Activated T-helper 1 cell treated with anti-CD3 and anti-CD28 coated beads, Interleukin-12 subunit alpha, Interleukin-12 subunit beta, Interleukin-2, Interleukin-4 antibody, amounts not matched to agents 30 ng/mL and 10 ng/mL and 1 ng/mL, durations not matched to agents 14 hours and 24 hours and 36 hours (primary cell): ENCODE measurements around the gene COL23A1. TPM values are rescaled to one million over a fixed set of nuclear protein-coding genes. Genes with fewer than 3 reads are reported as not detected.

Experiments used
- DNase-seq: peaks from one replicate; pipeline ENCODE4 v3.0.0; 2021; ENCODE audit warnings: low spot score
- H3K27ac Mint-ChIP-seq: one replicate; pipeline ENCODE4 v1.8.0; 2021; ENCODE audit warnings: mild to moderate bottlenecking, mixed read lengths
- H3K27me3 Mint-ChIP-seq: one replicate; pipeline ENCODE4 v1.8.0; 2022; ENCODE audit warnings: mild to moderate bottlenecking, moderate library complexity, mixed read lengths; ENCODE audit not compliant: insufficient read depth
- H3K36me3 Mint-ChIP-seq: one replicate; pipeline ENCODE4 v1.8.0; 2021; ENCODE audit warnings: low read depth, mixed read lengths
- H3K4me1 Mint-ChIP-seq: one replicate; pipeline ENCODE4 v1.8.0; 2021; ENCODE audit warnings: low read depth, mixed read lengths
- H3K4me3 Mint-ChIP-seq: one replicate; pipeline ENCODE4 v1.8.0; 2021; ENCODE audit warnings: mild to moderate bottlenecking, moderate library complexity, mixed read lengths
- H3K9me3 Mint-ChIP-seq: one replicate; pipeline ENCODE4 v1.8.0; 2021; ENCODE audit warnings: mixed read lengths
- intact Hi-C: fragments of 100-400 bp; cut with micrococcal nuclease; formaldehyde crosslinking; loops from one replicate; pipeline ENCODE4 v1.15.1; 2024
- total RNA-seq: library from RNA; stranded (reverse); gene quantifications from 2 replicates; pipeline ENCODE4 v1.2.3, GENCODE V29; 2022

The COL23A1 gene
- total RNA-seq, 1 donor from 2014 or later: not detected

- intact Hi-C loops: no loop called here
- Mint-ChIP-seq H3K4me3 (no peak overlapping the region), H3K9me3 (no peaks in the 10 kb centered on the region), H3K27ac (no peak overlapping the region), H3K4me1 (no peaks in the 10 kb centered on the region), H3K27me3 (peaks cover 3% of the 10 kb centered on the region), H3K36me3 (no peaks in the 10 kb centered on the region)
- DNase-seq: no peak
Observed at GRCh38 chr5:178407646-178408045, 182.5 kb downstream of the COL23A1 start.

GRCh38 chr5:178404987-178405386 is 185.2 kb downstream of the COL23A1 start:
- no peak overlapping the region for H3K27ac Mint-ChIP-seq

GRCh38 chr5:178403956-178404600 is 186.1 kb downstream of the COL23A1 start:
- Mint-ChIP-seq H3K27ac (no peak overlapping the region), H3K4me3 (no peak overlapping the region), H3K9me3 (no peaks in the 10 kb centered on the region), H3K4me1 (no peaks in the 10 kb centered on the region), H3K27me3 (peaks cover 2% of the 10 kb centered on the region), H3K36me3 (no peaks in the 10 kb centered on the region)
- DNase-seq: no peak
- intact Hi-C loops: no loop called here

More at GRCh38 chr5:178404987-178405386, 185.2 kb downstream of the COL23A1 start:
- H3K4me1 Mint-ChIP-seq: no peaks in the 10 kb centered on the region
- no peaks in the 10 kb centered on the region for H3K36me3 Mint-ChIP-seq
- H3K27me3 Mint-ChIP-seq: peaks cover 2% of the 10 kb centered on the region
- H3K4me3 Mint-ChIP-seq: no peak overlapping the region
- no peaks in the 10 kb centered on the region for H3K9me3 Mint-ChIP-seq
- no peak for DNase-seq
- intact Hi-C loops: no loop called here

GRCh38 chr5:178403351-178403750 is 186.8 kb downstream of the COL23A1 start:
- Mint-ChIP-seq H3K4me1 (no peaks in the 10 kb centered on the region), H3K9me3 (no peaks in the 10 kb centered on the region), H3K27me3 (peaks cover 2% of the 10 kb centered on the region), H3K27ac (no peak overlapping the region), H3K36me3 (no peaks in the 10 kb centered on the region), H3K4me3 (no peak overlapping the region)
- DNase-seq: no peak
- intact Hi-C loops: no loop called here

- intact Hi-C loops: no loop called here
- Mint-ChIP-seq H3K27me3 (no peaks in the 10 kb centered on the region), H3K36me3 (no peaks in the 10 kb centered on the region), H3K4me1 (no peaks in the 10 kb centered on the region), H3K27ac (no peak overlapping the region), H3K4me3 (no peak overlapping the region), H3K9me3 (no peaks in the 10 kb centered on the region)
- no peak for DNase-seq
Observed at GRCh38 chr5:178399701-178400095, 190.5 kb downstream of the COL23A1 start.

GRCh38 chr5:178398901-178399700 is 191.1 kb downstream of the COL23A1 start:
- no peak overlapping the region for H3K27ac Mint-ChIP-seq
- no peak for DNase-seq
- intact Hi-C loops: no loop called here
- no peaks in the 10 kb centered on the region for H3K9me3 Mint-ChIP-seq
- H3K4me1 Mint-ChIP-seq: no peaks in the 10 kb centered on the region
- H3K4me3 Mint-ChIP-seq: no peak overlapping the region
- H3K27me3 Mint-ChIP-seq: no peaks in the 10 kb centered on the region
- no peaks in the 10 kb centered on the region for H3K36me3 Mint-ChIP-seq

GRCh38 chr5:178396796-178397720 is 193.1 kb downstream of the COL23A1 start:
- Mint-ChIP-seq H3K9me3 (no peaks in the 10 kb centered on the region), H3K4me3 (no peak overlapping the region), H3K27me3 (no peaks in the 10 kb centered on the region), H3K36me3 (no peaks in the 10 kb centered on the region), H3K27ac (no peak overlapping the region), H3K4me1 (no peaks in the 10 kb centered on the region)
- no peak for DNase-seq
- intact Hi-C loops: no loop called here

GRCh38 chr5:178394074-178394473 is 196.1 kb downstream of the COL23A1 start:
- Mint-ChIP-seq H3K4me3 (no peak overlapping the region), H3K27me3 (no peaks in the 10 kb centered on the region), H3K9me3 (no peaks in the 10 kb centered on the region), H3K36me3 (no peaks in the 10 kb centered on the region), H3K27ac (no peak overlapping the region), H3K4me1 (no peaks in the 10 kb centered on the region)
- intact Hi-C loops: no loop called here
- no peak for DNase-seq

GRCh38 chr5:178392931-178393394 is 197.2 kb downstream of the COL23A1 start:
- Mint-ChIP-seq H3K36me3 (no peaks in the 10 kb centered on the region), H3K27ac (no peak overlapping the region)

GRCh38 chr5:178392386-178392785 is 197.8 kb downstream of the COL23A1 start:
- H3K27ac Mint-ChIP-seq: no peak overlapping the region
- no peaks in the 10 kb centered on the region for H3K9me3 Mint-ChIP-seq
- DNase-seq: no peak
- H3K36me3 Mint-ChIP-seq: no peaks in the 10 kb centered on the region
- intact Hi-C loops: no loop called here
- no peaks in the 10 kb centered on the region for H3K4me1 Mint-ChIP-seq
- no peaks in the 10 kb centered on the region for H3K27me3 Mint-ChIP-seq
- no peak overlapping the region for H3K4me3 Mint-ChIP-seq

More at GRCh38 chr5:178392931-178393394, 197.2 kb downstream of the COL23A1 start:
- DNase-seq: no peak
- no peaks in the 10 kb centered on the region for H3K4me1 Mint-ChIP-seq
- no peaks in the 10 kb centered on the region for H3K27me3 Mint-ChIP-seq
- intact Hi-C loops: no loop called here
- H3K9me3 Mint-ChIP-seq: no peaks in the 10 kb centered on the region
- no peak overlapping the region for H3K4me3 Mint-ChIP-seq

GRCh38 chr5:178391480-178391879 is 198.7 kb downstream of the COL23A1 start:
- intact Hi-C loops: no loop called here
- H3K27me3 Mint-ChIP-seq: no peaks in the 10 kb centered on the region
- H3K4me1 Mint-ChIP-seq: no peaks in the 10 kb centered on the region
- no peak overlapping the region for H3K27ac Mint-ChIP-seq
- H3K36me3 Mint-ChIP-seq: no peaks in the 10 kb centered on the region
- no peak for DNase-seq
- no peaks in the 10 kb centered on the region for H3K9me3 Mint-ChIP-seq
- H3K4me3 Mint-ChIP-seq: no peak overlapping the region

- H3K4me3 Mint-ChIP-seq: no peak overlapping the region
- no peak overlapping the region for H3K27ac Mint-ChIP-seq
- no peaks in the 10 kb centered on the region for H3K27me3 Mint-ChIP-seq
- no peak for DNase-seq
- no peaks in the 10 kb centered on the region for H3K36me3 Mint-ChIP-seq
- H3K4me1 Mint-ChIP-seq: no peaks in the 10 kb centered on the region
- intact Hi-C loops: no loop called here
- no peaks in the 10 kb centered on the region for H3K9me3 Mint-ChIP-seq
Observed at GRCh38 chr5:178389796-178390195, 200.4 kb downstream of the COL23A1 start.
